Esophagus squamous epithelium (tissue), 4 donors: ENCODE data around the gene HIRA.

ENCODE experiments used
- CTCF ChIP-seq, 6 experiments: fragments of 450-650 bp in 4 of 6; fragments of 200-600 bp in 2 of 6; sonication (generic) in 2 of 6; IDR thresholded peaks; one replicate each; pipeline ENCODE4 v1.5.1; 2016 to 2019; ENCODE audit warnings: antibody characterized with exemption in 6 of 6, mild to moderate bottlenecking in 4 of 6, moderate library complexity in 4 of 6
- POLR2A ChIP-seq, 4 donors: fragments of 450-650 bp; IDR thresholded peaks; one replicate each; pipeline ENCODE4 v1.6.1; 2017; ENCODE audit warnings: antibody characterized with exemption in 4 of 4, mild to moderate bottlenecking in 4 of 4, moderate library complexity in 3 of 4

DNA sequence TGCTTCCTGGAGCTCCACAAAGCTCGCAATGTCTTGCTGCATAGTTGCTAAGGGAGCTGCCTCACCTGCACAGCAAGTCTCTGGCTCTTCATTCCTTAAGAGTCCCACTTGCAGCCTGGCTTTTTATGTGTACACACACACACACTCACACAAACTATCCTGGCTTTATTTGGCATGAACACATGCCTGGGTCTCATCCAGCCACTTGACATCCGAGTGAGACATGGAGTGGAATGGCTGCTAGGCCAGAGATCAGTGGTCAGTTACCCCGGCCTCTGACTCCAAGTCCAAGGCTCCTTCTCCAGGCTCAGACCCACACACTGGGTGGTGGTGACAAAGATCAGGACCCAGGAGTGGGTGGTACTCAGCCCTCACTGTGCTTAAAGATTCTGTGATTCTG, 102.1 kb downstream of the HIRA start:
- TF ChIP-seq CTCF (IDR thresholded peaks at IDR 0.05) (no peak), POLR2A (IDR thresholded peaks at IDR 0.05) (no peak)
